ENCODE data around the gene TESK1.
A peak's percentile ranks its signal among the peaks of the same experiment; 100 is the strongest.
"Not testable (repeated sequence)": the region's sequence is repeated elsewhere in the genome, so short reads cannot be mapped to it uniquely, and the experiment has no call there.

TESK1 gene

DNA sequence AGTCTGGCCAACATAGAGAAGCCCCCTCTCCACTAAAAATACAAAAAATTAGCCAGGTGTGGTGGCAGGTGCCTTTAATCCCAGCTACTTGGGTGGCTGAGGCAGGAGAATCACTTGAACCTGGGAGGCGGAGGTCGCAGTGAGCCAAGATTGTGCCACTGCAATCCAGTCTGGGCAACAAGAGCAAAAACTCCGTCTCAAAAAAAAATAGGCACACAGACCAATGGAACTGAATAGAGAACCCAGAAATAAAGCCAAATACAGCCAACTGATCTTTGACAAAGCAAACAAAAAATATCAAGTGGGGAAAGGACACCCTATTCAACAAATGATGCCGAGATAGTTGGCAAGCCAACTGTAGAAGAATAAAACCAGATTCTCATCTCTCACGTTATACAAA, 16.6 kb upstream of the TESK1 start:
- not testable (repeated sequence) for H3K4me3 ChIP-seq (ENCODE audit: low read depth, low read length); DNase-seq (ENCODE audit: low read depth)

DNA sequence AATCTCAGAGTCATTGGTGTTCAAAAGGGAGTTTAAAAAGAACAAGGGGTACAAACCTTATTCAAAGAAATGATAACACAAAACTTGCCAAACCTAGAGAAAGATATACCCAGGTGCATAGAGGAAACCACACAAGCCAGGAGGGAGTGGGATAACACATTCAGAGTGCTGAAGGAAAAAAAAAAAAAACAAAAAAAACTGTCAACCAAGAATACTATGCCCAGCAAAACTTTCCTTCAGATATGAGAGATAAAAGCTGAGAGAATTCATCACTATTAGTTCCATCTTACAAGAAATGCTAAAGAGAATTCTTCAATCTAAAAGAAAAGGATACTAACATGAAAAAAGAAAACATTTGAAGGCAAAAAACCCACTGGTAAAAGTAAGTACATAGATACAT, 11.5 kb upstream of the TESK1 start:
- H3K4me3 ChIP-seq (ENCODE audit: low read depth, low read length), result no peak overlapping the region
- TF ChIP-seq, protein P1, sequence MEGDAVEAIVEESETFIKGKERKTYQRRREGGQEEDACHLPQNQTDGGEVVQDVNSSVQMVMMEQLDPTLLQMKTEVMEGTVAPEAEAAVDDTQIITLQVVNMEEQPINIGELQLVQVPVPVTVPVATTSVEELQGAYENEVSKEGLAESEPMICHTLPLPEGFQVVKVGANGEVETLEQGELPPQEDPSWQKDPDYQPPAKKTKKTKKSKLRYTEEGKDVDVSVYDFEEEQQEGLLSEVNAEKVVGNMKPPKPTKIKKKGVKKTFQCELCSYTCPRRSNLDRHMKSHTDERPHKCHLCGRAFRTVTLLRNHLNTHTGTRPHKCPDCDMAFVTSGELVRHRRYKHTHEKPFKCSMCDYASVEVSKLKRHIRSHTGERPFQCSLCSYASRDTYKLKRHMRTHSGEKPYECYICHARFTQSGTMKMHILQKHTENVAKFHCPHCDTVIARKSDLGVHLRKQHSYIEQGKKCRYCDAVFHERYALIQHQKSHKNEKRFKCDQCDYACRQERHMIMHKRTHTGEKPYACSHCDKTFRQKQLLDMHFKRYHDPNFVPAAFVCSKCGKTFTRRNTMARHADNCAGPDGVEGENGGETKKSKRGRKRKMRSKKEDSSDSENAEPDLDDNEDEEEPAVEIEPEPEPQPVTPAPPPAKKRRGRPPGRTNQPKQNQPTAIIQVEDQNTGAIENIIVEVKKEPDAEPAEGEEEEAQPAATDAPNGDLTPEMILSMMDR (conservative IDR thresholded peaks at IDR 0.05; ENCODE audit: low read depth, low read length), result no peak
- no peak for DNase-seq (ENCODE audit: low read depth)

DNA sequence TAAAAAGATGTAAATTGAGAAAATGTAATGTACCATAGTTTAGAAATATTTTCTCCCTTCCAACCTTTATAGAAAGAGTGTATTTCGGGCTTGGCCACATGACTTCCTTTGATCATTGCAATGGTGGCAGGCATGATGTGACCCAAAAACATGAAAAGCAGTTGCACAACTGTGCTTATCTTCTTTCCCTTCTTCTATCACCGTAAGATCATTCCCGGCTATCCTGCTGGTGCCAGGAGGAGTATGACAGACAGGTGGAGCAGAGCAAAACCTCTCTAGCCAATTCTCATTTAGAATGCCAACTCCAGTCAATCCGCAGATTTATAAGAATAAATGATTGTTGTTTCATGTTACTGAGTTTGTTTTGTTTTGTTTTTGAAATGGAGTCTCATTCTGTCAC, 10.6 kb upstream of the TESK1 start:
- TF ChIP-seq, protein P1 (conservative IDR thresholded peaks at IDR 0.05; ENCODE audit: low read depth, low read length), result no peak

DNA sequence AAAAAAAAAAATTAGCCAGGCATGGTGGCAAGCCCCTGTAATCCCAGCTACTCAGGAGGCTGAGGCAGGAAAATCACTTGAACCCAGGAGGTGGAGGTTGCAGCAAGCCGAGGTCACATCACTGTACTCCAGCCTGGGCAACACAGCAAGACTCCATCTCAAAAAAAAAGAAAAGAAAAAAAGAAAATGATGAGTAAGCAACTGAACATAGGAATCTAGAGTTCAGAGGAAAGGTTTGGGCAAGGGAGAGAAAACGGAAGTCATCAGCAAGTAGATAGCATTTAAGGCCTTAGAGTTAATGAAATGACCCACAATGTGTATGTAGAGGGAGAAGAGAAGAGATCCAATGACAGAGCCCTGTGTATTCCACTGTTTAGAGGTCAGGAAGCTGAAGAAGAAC, 8.2 kb upstream of the TESK1 start:
- H3K4me3 ChIP-seq (ENCODE audit: low read depth, low read length); DNase-seq (ENCODE audit: low read depth): not testable (repeated sequence)

More for the DNA sequence above, 10.6 kb upstream of the TESK1 start:
- no peak overlapping the region for H3K4me3 ChIP-seq (ENCODE audit: low read depth, low read length)
- no peak for DNase-seq (ENCODE audit: low read depth)

DNA sequence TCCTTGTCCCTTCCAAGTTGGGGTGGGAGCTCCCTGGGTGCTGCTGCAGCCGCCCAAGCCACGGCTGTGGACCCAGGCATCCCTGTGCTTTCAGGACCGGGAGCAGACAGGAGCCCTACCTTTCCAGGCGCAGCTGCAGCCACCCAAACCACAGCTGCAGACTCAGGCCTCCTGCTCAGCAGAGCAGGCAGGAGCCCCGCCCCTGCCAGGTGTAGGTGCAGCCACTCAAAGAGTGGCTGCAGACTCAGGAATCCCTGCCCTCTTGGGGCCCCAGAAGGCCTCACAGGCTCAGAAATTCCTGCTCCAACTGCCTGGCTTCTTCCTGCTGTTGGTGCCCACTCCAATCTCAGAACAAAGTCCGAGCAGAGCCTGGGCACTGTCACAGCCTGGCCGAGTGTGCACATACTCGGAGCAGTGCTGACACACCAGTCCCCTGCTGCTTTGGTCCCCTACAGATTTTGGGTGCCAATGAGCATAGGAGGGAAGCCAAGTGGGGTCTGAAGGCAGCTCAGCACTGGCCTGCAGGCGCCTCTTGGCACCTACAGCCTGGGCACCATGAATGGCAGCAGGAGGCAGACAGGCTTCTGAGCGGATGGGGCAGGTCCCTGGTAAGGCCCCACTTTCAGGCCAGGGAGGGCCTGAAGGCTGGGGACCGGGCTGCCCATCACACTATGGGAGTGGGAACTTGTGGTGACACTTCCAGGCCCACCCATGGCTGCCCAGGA, 6.0 kb upstream of the TESK1 start:
- TF ChIP-seq, protein P1 (conservative IDR thresholded peaks at IDR 0.05; ENCODE audit: low read depth, low read length), result no peak
- no peak for DNase-seq (ENCODE audit: low read depth)
- no peak overlapping the region for H3K4me3 ChIP-seq (ENCODE audit: low read depth, low read length)

DNA sequence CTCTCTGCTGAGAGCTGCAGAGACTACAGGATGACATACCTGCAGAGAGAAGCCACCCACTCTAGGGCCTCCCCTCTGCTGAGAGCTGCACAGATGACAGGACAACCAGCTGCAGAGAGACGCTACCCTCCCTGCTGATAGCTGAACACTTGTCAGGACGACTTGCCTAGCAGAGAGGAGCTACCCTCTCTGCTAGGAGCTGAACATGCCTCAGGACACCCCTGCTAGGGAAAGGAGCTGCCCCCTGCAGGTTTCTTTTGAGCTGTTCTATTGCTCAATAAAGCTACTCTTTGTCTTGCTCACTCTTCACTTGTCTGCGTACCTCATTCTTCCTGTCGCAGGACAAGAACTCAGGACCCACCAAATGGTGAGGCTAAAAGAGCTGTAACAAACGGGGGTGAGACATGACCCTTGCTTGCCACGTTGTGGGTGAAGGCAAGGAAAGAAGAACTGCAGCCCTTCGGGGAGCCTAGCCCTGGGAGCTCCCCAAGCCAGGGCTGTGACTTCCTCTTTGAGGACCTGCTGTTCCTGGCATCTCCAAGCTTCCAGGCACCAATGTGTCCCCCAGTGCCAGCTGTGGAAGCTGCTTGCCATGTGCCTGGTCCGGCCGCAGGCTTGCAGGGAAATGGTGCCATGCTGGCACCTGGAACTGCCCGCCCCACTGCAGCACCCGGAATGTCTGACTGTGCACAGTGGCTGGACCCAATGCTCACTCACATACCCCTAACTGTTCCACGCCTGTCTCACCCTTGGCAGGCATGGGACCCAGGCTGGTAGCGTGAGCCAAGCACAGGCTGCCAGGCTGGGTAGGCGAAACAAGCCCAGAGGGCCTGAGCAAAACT, 5.1 kb upstream of the TESK1 start:
- peak; percentile 47 for DNase-seq (ENCODE audit: low read depth)
- TF ChIP-seq, protein P1 (conservative IDR thresholded peaks at IDR 0.05; ENCODE audit: low read depth, low read length), result peak; percentile 52
- H3K4me3 ChIP-seq (ENCODE audit: low read depth, low read length), result no peak overlapping the region

DNA sequence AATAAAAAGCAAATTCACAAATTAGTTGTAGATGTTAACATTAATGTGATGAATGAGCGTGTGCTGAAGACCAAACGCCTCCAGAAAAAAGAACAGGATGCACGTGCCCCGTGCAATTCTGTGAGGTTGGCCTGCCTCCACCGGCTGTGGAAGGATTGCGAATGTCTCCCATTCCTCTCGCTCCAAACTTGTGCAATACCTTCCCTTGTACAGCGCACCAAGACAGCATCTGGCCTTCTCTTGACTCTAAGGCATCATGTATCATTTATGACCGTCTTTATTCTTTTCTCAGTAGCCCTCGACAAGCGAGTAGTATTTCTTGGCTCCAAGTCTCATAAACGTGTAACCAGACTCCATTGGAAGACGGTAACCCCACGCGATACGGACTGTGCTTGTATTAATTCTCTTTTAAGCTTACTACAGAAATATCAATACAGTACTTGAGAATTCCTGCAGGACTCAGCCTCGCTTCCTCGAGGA, 1.5 kb upstream of the TESK1 start:
- DNase-seq (ENCODE audit: low read depth), result peak; percentile 93
- TF ChIP-seq, protein P1 (conservative IDR thresholded peaks at IDR 0.05; ENCODE audit: low read depth, low read length), result no peak
- H3K4me3 ChIP-seq (ENCODE audit: low read depth, low read length), result peak overlapping the region; percentile 50

All from choroid plexus epithelial cell (primary cell).